CD4-positive, alpha-beta T cell treated with Interleukin-1 beta for 1 hour (primary cell): ENCODE data around the gene PPM1K.
A peak's percentile ranks its signal among the peaks of the same experiment; 100 is the strongest.

Experiments used
- DNase-seq, 2 donors: peaks; one replicate each; pipeline ENCODE4 v3.0.0-alpha.2; 2020 to 2022

Gene PPM1K

DNA sequence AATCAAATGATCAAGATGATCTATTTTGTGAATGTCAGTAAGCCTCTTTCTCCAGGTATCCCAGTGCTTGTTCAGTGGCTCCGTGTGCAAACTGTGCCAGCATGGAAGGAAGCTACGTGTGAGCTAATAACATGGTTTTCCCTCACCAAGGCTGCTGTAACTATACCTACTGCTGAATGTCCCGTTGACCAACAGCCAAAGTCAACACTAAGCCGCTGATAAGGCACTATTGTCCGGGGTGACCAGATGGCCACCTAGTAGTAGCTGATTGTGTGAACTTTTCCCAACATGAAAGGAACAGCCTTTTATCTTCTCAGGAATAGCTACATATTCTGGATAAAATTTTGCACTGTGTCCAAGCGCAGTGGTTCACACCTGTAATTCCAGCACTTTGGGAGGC is 68.0 kb downstream of the PPM1K start:
- no peak for DNase-seq

DNA sequence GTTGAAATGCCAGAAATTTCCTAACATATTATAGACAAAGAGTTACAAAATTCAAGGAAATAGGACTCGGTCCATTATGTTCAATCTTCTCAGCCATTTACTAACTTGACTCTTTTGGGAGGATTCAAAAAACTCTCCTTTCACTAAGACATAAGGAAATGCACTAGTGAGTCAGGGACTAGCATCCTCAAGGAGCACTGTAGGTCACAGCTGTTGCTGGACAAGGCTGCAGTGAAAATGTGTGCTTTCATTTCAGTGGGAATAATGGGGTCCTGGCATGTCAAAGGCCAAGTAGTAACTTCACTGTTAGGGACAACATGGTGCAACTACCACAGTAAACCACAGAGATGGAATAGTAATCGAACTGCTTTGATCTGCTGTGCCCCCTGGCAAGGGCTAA is 69.0 kb downstream of the PPM1K start:
- DNase-seq, result no peak

DNA sequence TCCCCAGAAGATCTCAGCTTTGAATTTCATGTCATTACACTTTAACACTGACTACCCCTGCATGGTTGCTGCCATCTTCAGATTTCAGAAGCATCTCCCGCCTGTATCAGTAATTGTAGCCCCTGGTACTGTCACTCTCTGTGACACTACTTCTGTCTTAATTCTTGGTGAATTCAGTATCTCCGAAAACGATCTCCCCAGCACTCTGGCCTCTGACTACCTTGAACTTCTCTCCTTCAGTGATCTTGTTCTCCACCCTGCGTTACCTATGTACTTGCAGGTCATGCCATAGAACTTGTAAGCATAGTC is 72.2 kb downstream of the PPM1K start:
- no peak for DNase-seq

DNA sequence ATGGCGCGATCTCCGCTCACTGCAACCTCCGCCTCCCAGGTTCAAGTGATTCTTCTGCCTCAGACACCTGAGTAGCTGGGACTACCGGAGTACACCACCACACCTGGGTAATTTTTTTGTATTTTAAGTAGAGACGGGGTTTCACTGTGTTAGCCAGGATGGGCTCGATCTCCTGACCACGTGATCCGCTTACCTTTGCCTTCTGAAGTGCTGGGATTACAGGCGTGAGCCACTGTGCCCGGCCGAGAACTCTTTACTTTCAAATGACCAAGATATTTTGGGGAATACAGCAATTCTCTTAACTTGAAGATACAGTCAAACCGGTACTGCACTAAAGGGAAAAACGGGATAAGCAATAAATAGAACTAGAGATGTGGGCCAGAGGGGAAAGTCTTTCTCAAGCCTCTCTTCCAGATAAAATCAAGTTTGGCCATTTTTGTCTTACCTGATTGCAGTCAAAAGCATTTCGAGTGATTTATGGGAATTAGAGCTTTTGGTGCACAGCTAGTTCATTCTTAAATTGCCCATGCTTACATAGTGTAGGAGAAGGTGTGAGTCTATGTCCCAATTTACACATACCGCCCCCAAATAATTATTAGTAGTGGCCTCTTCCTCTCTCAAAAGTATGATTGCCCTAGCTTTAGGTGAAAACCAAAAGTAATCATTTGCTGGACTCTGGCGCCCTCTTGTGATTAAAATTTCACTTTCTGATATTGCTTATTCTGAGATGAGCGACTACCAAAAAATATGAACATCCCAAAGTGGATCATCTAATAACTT is 72.7 kb downstream of the PPM1K start:
- peak; percentile 7 to 67 for DNase-seq

DNA sequence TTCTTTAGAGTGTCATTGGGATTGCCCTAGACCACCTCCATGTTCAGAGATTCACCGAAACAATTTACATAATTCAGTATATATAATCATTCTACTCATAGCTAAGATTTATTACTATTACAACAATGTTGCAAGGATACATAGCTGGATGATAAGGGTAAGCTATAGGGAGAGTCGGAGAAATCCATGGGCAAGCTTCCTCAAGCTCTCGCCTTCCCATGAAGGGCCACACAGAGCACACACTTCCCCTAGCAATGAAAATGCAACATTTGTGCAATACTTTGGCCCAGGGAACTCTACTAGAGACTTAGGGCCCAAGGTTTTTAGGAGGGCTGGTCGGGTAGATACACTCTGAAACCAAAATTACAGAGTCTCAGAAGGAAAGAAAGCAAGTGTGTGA is 76.2 kb downstream of the PPM1K start:
- no peak for DNase-seq
